Heart left ventricle (tissue), 16 donors: ENCODE data around the gene LIPC. TPM values are rescaled to one million over a fixed set of nuclear protein-coding genes. Genes with fewer than 3 reads are reported as not detected.

ENCODE experiments used
- ATAC-seq, 4 donors: fragments of 200-7000 bp; cut with Tn5 transposase; one replicate each; pipeline ENCODE4 v1.9.1; 2020 to 2022; ENCODE audit warnings: moderate library complexity in 4 of 4, mild to moderate bottlenecking in 3 of 4, moderate number of reproducible peaks in 1 of 4
- DNase-seq, 5 donors: peaks; one replicate each; pipeline ENCODE4 v3.0.0-alpha.2; 2020
- H3K27ac ChIP-seq, 12 donors: fragments of 200-600 bp; sonication (generic) in 4 of 12; one replicate each; pipeline versions ENCODE4 v1.5.0 to v1.8.0; 2016 to 2022; ENCODE audit warnings: mild to moderate bottlenecking in 2 of 12
- H3K27me3 ChIP-seq, 9 donors: fragments of 200-600 bp; sonication (generic) in 2 of 9; one replicate each; pipeline versions ENCODE4 v1.5.1 to v1.8.0; 2016 to 2022; ENCODE audit warnings: mild to moderate bottlenecking in 3 of 9
- H3K36me3 ChIP-seq, 9 donors: fragments of 200-600 bp; sonication (generic) in 2 of 9; one replicate each; pipeline versions ENCODE4 v1.5.0 to v1.8.0; 2018 to 2022; ENCODE audit warnings: mild to moderate bottlenecking in 2 of 9
- H3K4me1 ChIP-seq, 12 donors: fragments of 200-600 bp; sonication (generic) in 4 of 12; one replicate each; pipeline versions ENCODE4 v1.5.0 to v1.8.0; 2016 to 2022; ENCODE audit warnings: mild to moderate bottlenecking in 3 of 12
- H3K4me3 ChIP-seq, 12 donors: fragments of 200-600 bp; sonication (generic) in 4 of 12; one replicate each; pipeline versions ENCODE4 v1.5.0 to v1.8.0; 2017 to 2022; ENCODE audit warnings: mild to moderate bottlenecking in 9 of 12, moderate library complexity in 4 of 12
- H3K9me3 ChIP-seq, 12 donors: fragments of 200-600 bp; sonication (generic) in 4 of 12; one replicate each; pipeline versions ENCODE4 v1.5.0 to v1.8.0; 2016 to 2022; ENCODE audit warnings: mild to moderate bottlenecking in 1 of 12
- POLR2A ChIP-seq, 2 donors: fragments of 450-650 bp; IDR thresholded peaks; one replicate each; pipeline ENCODE4 v1.6.1; 2017; ENCODE audit warnings: antibody characterized with exemption in 2 of 2, mild to moderate bottlenecking in 2 of 2, moderate library complexity in 2 of 2
- WGBS, 4 donors: extraction: QIAGEN DNeasy Blood & Tissue Kit in 2 of 4; methylation state at CpG; one replicate each; pipeline versions ENCODE4 v1.1.5 to v1.1.7; 2013 to 2018; 5-methylcytosine and 5-hydroxymethylcytosine counted together
- intact Hi-C, 10 donors: fragments of 100-400 bp; cut with DNase I; formaldehyde crosslinking; loops; one replicate each; pipeline versions ENCODE4 v1.11.1 to v1.14.2; 2022
- polyA plus RNA-seq, 2 donors: library from polyadenylated mRNA; stranded (reverse); fragments of 200-250 nt; gene quantifications; one replicate each; pipeline ENCODE4 v1.2.3, GENCODE V29; 2013
- total RNA-seq, 9 donors: library from RNA; depleted of rRNA in 2 of 9; stranded (reverse); fragments of >200 nt in 2 of 9; fragmentation: NEBNext Ultra II Directional in 3 of 9; extraction: Animal tissue kit (Norgen Biotek cat#: 25700) in 3 of 9; gene quantifications; one replicate each; pipeline versions ENCODE4 v1.1.0 to v1.2.4, GENCODE V29; 2016 to 2023
- TF ChIP-seq, protein P1 (sequence below), 12 donors: fragments of 200-600 bp; sonication (generic) in 4 of 12; IDR thresholded peaks; one replicate each; pipeline versions ENCODE4 v1.5.0 to v1.8.0; 2018 to 2022; ENCODE audit warnings: antibody characterized with exemption in 12 of 12, mild to moderate bottlenecking in 5 of 12
- donor health status: ischemic (EF 13 %, LVEDD 7.1; RV severe dilation, severe dysfunction).
- donor health status: healthy with polysubstance abuse.
- donor health status: DM: no; HTN: yes; CAD: no.
- donor health status: DM: no; HTN: no; CAD: no.
- donor health status: ischemic (EF 25% LVEDD 6.9; RV normal size, moderate dysfunction).
- donor health status: ischemic (EF 25% LVEDD 5.7; RV mildly dilated, moderate dysfunction).
- donor health status: healthy.
- donor health status: DM: yes; HTN: yes; CAD: no.
- donor health status: ischemic (EF 35%, LVEDD 5.7; RV mildly dilated, moderate dysfunction).
- donor health status: nonischemic (EF 11% LVEDD 7.7; RV severe dilation, severe dysfunction).
- donor health status: DM: yes; HTN: yes; CAD: no.
- donor health status: PGD.
- donor health status: ischemic (EF 29% LVEDD 5.4; RV normal size, mild dysfunction).
- donor health status: nonischemic (EF 23%, LVEDD 6.1; RV moderate dilation, normal function).

Gene LIPC
- total and polyA plus RNA-seq, 11 donors: 0.10 to 1.4 (median 0.55) TPM; not detected in 1

GRCh38 chr15:58420579-58421043 lies 11.2 kb upstream of the LIPC start:
- TF ChIP-seq, protein P1, sequence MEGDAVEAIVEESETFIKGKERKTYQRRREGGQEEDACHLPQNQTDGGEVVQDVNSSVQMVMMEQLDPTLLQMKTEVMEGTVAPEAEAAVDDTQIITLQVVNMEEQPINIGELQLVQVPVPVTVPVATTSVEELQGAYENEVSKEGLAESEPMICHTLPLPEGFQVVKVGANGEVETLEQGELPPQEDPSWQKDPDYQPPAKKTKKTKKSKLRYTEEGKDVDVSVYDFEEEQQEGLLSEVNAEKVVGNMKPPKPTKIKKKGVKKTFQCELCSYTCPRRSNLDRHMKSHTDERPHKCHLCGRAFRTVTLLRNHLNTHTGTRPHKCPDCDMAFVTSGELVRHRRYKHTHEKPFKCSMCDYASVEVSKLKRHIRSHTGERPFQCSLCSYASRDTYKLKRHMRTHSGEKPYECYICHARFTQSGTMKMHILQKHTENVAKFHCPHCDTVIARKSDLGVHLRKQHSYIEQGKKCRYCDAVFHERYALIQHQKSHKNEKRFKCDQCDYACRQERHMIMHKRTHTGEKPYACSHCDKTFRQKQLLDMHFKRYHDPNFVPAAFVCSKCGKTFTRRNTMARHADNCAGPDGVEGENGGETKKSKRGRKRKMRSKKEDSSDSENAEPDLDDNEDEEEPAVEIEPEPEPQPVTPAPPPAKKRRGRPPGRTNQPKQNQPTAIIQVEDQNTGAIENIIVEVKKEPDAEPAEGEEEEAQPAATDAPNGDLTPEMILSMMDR (IDR thresholded peaks at IDR 0.05): no peak
- TF ChIP-seq POLR2A (IDR thresholded peaks at IDR 0.05): no peak
- ATAC-seq (no peak), DNase-seq (no peak)
- Histone ChIP-seq H3K4me1 (peaks cover 0 to 8% (median 0%) of the 10 kb centered on the region in 12 donors), H3K4me3 (no peak overlapping the region), H3K9me3 (peaks cover 0 to 7% (median 0%) of the 10 kb centered on the region in 12 donors), H3K36me3 (no peaks in the 10 kb centered on the region), H3K27me3 (no peaks in the 10 kb centered on the region), H3K27ac (no peak overlapping the region)
- 69 to 83% (median 71%) methylated on average over 5 of the region's 5 CpGs for WGBS, 4 donors
- intact Hi-C loops: loop anchor here in 1 of 10 donors (10.0 kb wide), 1 partner anchor 46 kb away; no protein-coding TSS in a partner anchor

DNA sequence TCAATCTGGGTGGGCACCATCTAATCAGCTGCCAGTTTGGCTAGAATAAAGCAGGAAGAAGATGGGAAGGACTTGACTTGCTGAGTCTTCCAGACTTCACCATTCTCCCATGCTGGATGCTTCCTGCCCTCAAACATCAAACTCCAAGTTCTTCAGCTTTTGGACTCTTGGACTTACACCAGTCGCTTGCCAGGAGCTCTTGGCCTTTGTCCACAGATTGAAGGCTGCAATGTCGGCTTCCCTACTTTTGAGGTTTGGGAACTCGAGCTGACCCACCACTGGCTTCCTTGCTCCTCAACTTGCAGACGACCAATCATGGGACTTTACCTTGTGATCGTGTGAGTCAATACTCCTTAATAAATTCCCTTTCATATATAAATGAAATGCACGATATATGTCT lies 8.6 kb upstream of the LIPC start:
- WGBS, 4 donors: 87 to 93% (median 89%) methylated on average over 6 of the region's 6 CpGs
- DNase-seq: no peak
- TF ChIP-seq, protein P1 (IDR thresholded peaks at IDR 0.05): no peak
- TF ChIP-seq POLR2A (IDR thresholded peaks at IDR 0.05): no peak
- intact Hi-C loops: loop anchor here in 1 of 10 donors (10.0 kb wide), 1 partner anchor 48 kb away; no protein-coding TSS in a partner anchor
- H3K27ac ChIP-seq: no peak overlapping the region
- no peak overlapping the region for H3K4me3 ChIP-seq
- no peaks in the 10 kb centered on the region for H3K27me3 ChIP-seq
- H3K9me3 ChIP-seq: no peaks in the 10 kb centered on the region
- H3K4me1 ChIP-seq: peaks cover 0 to 11% (median 0%) of the 10 kb centered on the region in 12 donors
- H3K36me3 ChIP-seq: no peaks in the 10 kb centered on the region
- ATAC-seq: no peak

- Histone ChIP-seq H3K9me3 (no peaks in the 10 kb centered on the region), H3K27ac (no peak overlapping the region), H3K4me1 (peaks cover 0 to 11% (median 0%) of the 10 kb centered on the region in 12 donors), H3K36me3 (no peaks in the 10 kb centered on the region), H3K27me3 (no peaks in the 10 kb centered on the region), H3K4me3 (no peak overlapping the region)
- DNase-seq (no peak), ATAC-seq (peak in 2 of 4 donors; percentile 31 to 50)
- 74 to 83% (median 79%) methylated on average over 9 of the region's 9 CpGs for WGBS, 4 donors
- TF ChIP-seq POLR2A (IDR thresholded peaks at IDR 0.05): no peak
- TF ChIP-seq, protein P1 (IDR thresholded peaks at IDR 0.05): no peak
- intact Hi-C loops: loop anchor here in 1 of 10 donors (10.0 kb wide), 1 partner anchor 49 kb away; no protein-coding TSS in a partner anchor
These were observed 7.8 kb upstream of the LIPC start for GRCh38 chr15:58423831-58424608.

DNA sequence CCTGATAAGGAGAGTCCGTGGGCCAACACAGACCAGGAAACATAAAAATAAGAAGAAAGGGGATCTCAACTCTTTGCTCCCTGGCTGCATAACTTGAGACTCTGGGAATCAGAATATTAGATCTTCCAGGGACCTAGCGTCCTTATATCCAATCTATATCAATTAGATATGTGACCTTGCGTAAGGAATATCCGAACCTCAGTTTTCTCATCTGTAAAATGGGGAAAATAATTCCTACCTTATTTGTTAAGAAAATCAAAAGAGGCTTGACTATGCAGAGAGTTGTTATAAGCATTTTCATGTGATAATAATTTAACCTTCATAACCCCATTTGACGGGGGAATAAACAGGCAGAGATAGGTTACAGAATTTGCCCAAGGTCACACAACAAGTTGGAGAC lies 7.1 kb upstream of the LIPC start:
- Histone ChIP-seq H3K4me1 (peaks cover 0 to 11% (median 0%) of the 10 kb centered on the region in 12 donors), H3K27me3 (no peaks in the 10 kb centered on the region), H3K4me3 (no peak overlapping the region), H3K27ac (no peak overlapping the region), H3K9me3 (no peaks in the 10 kb centered on the region), H3K36me3 (no peaks in the 10 kb centered on the region)
- DNase-seq: no peak
- ATAC-seq: no peak
- no peak for TF ChIP-seq POLR2A (IDR thresholded peaks at IDR 0.05)
- TF ChIP-seq, protein P1 (IDR thresholded peaks at IDR 0.05): no peak
- intact Hi-C loops: loop anchor here in 1 of 10 donors (10.0 kb wide), 1 partner anchor 50 kb away; no protein-coding TSS in a partner anchor
- 78 to 84% (median 81%) methylated on average over 5 of the region's 5 CpGs for WGBS, 4 donors
